ENCODE measurements around the gene RIMBP2.

The RIMBP2 gene

GRCh38 chr12:130444986-130445385 lies 271.1 kb downstream of the RIMBP2 start:
- DNase-seq (ENCODE audit: low read depth in 2 of 2), result no peak

GRCh38 chr12:130444061-130444460 lies 272.0 kb downstream of the RIMBP2 start:
- no peak for DNase-seq (ENCODE audit: low read depth in 2 of 2)

- DNase-seq (ENCODE audit: low read depth in 2 of 2), result no peak
These were observed 274.0 kb downstream of the RIMBP2 start for GRCh38 chr12:130441771-130442760.

GRCh38 chr12:130440411-130441080 lies 275.6 kb downstream of the RIMBP2 start:
- DNase-seq (ENCODE audit: low read depth in 2 of 2), result no peak

- DNase-seq (ENCODE audit: low read depth in 2 of 2), result no peak
These were observed 276.8 kb downstream of the RIMBP2 start for GRCh38 chr12:130439250-130439649.

GRCh38 chr12:130438711-130439110 lies 277.4 kb downstream of the RIMBP2 start:
- no peak for DNase-seq (ENCODE audit: low read depth in 2 of 2)

GRCh38 chr12:130438243-130438620 lies 277.9 kb downstream of the RIMBP2 start:
- no peak for DNase-seq (ENCODE audit: low read depth in 2 of 2)

- no peak for DNase-seq (ENCODE audit: low read depth in 2 of 2)
These were observed 278.4 kb downstream of the RIMBP2 start for GRCh38 chr12:130437555-130438242.

GRCh38 chr12:130436741-130437501 lies 279.2 kb downstream of the RIMBP2 start:
- no peak for DNase-seq (ENCODE audit: low read depth in 2 of 2)

GRCh38 chr12:130435826-130436225 lies 280.3 kb downstream of the RIMBP2 start:
- DNase-seq (ENCODE audit: low read depth in 2 of 2), result no peak

GRCh38 chr12:130435331-130435730 lies 280.8 kb downstream of the RIMBP2 start:
- DNase-seq (ENCODE audit: low read depth in 2 of 2), result no peak

GRCh38 chr12:130434560-130434959 lies 281.5 kb downstream of the RIMBP2 start:
- no peak for DNase-seq (ENCODE audit: low read depth in 2 of 2)

GRCh38 chr12:130433834-130434233 lies 282.3 kb downstream of the RIMBP2 start:
- no peak for DNase-seq (ENCODE audit: low read depth in 2 of 2)

- no peak for DNase-seq (ENCODE audit: low read depth in 2 of 2)
These were observed 282.7 kb downstream of the RIMBP2 start for GRCh38 chr12:130433411-130433810.

GRCh38 chr12:130431176-130431575 lies 284.9 kb downstream of the RIMBP2 start:
- DNase-seq (ENCODE audit: low read depth in 2 of 2), result no peak

GRCh38 chr12:130429656-130430505 lies 286.2 kb downstream of the RIMBP2 start:
- no peak for DNase-seq (ENCODE audit: low read depth in 2 of 2)

GRCh38 chr12:130428116-130428515 lies 288.0 kb downstream of the RIMBP2 start:
- DNase-seq (ENCODE audit: low read depth in 2 of 2), result no peak

GRCh38 chr12:130427381-130427887 lies 288.7 kb downstream of the RIMBP2 start:
- no peak for DNase-seq (ENCODE audit: low read depth in 2 of 2)

- DNase-seq (ENCODE audit: low read depth in 2 of 2), result no peak
These were observed 290.3 kb downstream of the RIMBP2 start for GRCh38 chr12:130425698-130426245.
